GM23338 (cell line): Measurements from ENCODE around the gene EPB41L4A. TPM values are rescaled to one million over a fixed set of nuclear protein-coding genes. Genes with fewer than 3 reads are reported as not detected.

Experiments used
- ATAC-seq: fragments of 200-7000 bp; cut with Tn5 transposase; 3 replicates; pipeline ENCODE4 v1.9.1; 2020
- DNase-seq: peaks from one replicate; pipeline ENCODE4 v3.0.0-alpha.2; 2015; ENCODE audit warnings: low spot score
- H2AFZ ChIP-seq: fragments of 200-600 bp; sonication (generic); 2 replicates; pipeline ENCODE4 v1.8.0; 2016; ENCODE audit warnings: antibody characterized with exemption, mild to moderate bottlenecking, moderate library complexity
- H3F3A ChIP-seq: fragments of 200-600 bp; sonication (generic); replicated peaks from 2 replicates; pipeline ENCODE4 v1.8.0; 2017; ENCODE audit warnings: antibody characterized with exemption, mixed run types, low read depth
- H3K27ac ChIP-seq: fragments of 200-600 bp; sonication (generic); 2 replicates; pipeline ENCODE4 v1.6.1; 2016; ENCODE audit warnings: low read depth
- H3K27me3 ChIP-seq: fragments of 200-600 bp; sonication (generic); 2 replicates; pipeline ENCODE4 v1.8.0; 2016; ENCODE audit warnings: mild to moderate bottlenecking, mixed run types, moderate library complexity; ENCODE audit not compliant: insufficient read depth
- H3K36me3 ChIP-seq: fragments of 200-600 bp; sonication (generic); 2 replicates; pipeline ENCODE4 v1.8.0; 2016; ENCODE audit warnings: mild to moderate bottlenecking; ENCODE audit not compliant: insufficient read depth
- H3K4me1 ChIP-seq: fragments of 200-600 bp; sonication (generic); 2 replicates; pipeline ENCODE4 v1.8.0; 2016; ENCODE audit warnings: mild to moderate bottlenecking, moderate library complexity; ENCODE audit not compliant: insufficient read depth
- H3K4me2 ChIP-seq: fragments of 200-600 bp; sonication (generic); 2 replicates; pipeline ENCODE4 v1.7.1; 2017; ENCODE audit warnings: mixed run types
- H3K4me3 ChIP-seq: fragments of 200-600 bp; sonication (generic); 2 replicates; pipeline ENCODE4 v1.6.1; 2016; ENCODE audit warnings: mixed run types
- H3K79me2 ChIP-seq: fragments of 200-600 bp; sonication (generic); replicated peaks from 2 replicates; pipeline ENCODE4 v1.8.0; 2017; ENCODE audit warnings: mild to moderate bottlenecking; ENCODE audit not compliant: insufficient read depth
- H3K9me2 ChIP-seq: fragments of 200-600 bp; sonication (generic); 2 replicates; pipeline ENCODE4 v1.8.0; 2017; ENCODE audit not compliant: insufficient read depth
- H4K20me1 ChIP-seq: fragments of 200-600 bp; sonication (generic); replicated peaks from 2 replicates; pipeline ENCODE4 v1.8.0; 2017; ENCODE audit warnings: mild to moderate bottlenecking; ENCODE audit not compliant: insufficient read depth
- H3K27ac Mint-ChIP-seq: 2 replicates; pipeline ENCODE4 v1.8.0; 2020; ENCODE audit warnings: inconsistent platforms, mild to moderate bottlenecking, moderate library complexity, mixed read lengths
- H3K27me3 Mint-ChIP-seq: 3 replicates; pipeline ENCODE4 v1.8.0; 2022; ENCODE audit warnings: low read depth, mild to moderate bottlenecking, moderate library complexity, mixed read lengths, inconsistent platforms; ENCODE audit not compliant: insufficient read depth, poor library complexity
- H3K36me3 Mint-ChIP-seq: 3 replicates; pipeline ENCODE4 v1.8.0; 2021; ENCODE audit warnings: low read depth, mild to moderate bottlenecking, inconsistent platforms, moderate library complexity, mixed read lengths
- H3K4me1 Mint-ChIP-seq: 3 replicates; pipeline ENCODE4 v1.8.0; 2020; ENCODE audit warnings: mild to moderate bottlenecking, inconsistent platforms, mixed read lengths
- H3K4me3 Mint-ChIP-seq: 3 replicates; pipeline ENCODE4 v1.8.0; 2021; ENCODE audit warnings: moderate library complexity, mild to moderate bottlenecking, inconsistent platforms, mixed read lengths
- H3K9me3 Mint-ChIP-seq: 3 replicates; pipeline ENCODE4 v1.8.0; 2020; ENCODE audit warnings: moderate library complexity, mild to moderate bottlenecking, inconsistent platforms, mixed read lengths
- CREB1 ChIP-seq: fragments of 250-450 bp; sonication (Bioruptor Pico); IDR thresholded peaks from 2 replicates; pipeline ENCODE4 v1.5.0; 2020; ENCODE audit warnings: low read depth, mild to moderate bottlenecking, moderate library complexity
- EZH2 ChIP-seq: fragments of 200-600 bp; sonication (generic); IDR thresholded peaks from one replicate; pipeline ENCODE4 v1.8.0; 2017; ENCODE audit warnings: antibody characterized with exemption, mild to moderate bottlenecking, low read depth; ENCODE audit not compliant: unreplicated experiment
- EZH2phosphoT487 ChIP-seq: fragments of 200-600 bp; sonication (generic); IDR thresholded peaks from one replicate; pipeline ENCODE4 v1.8.1; 2018; ENCODE audit warnings: antibody characterized with exemption; ENCODE audit not compliant: unreplicated experiment
- JUNB ChIP-seq: IDR thresholded peaks from one replicate; pipeline ENCODE4 v1.6.1; 2016; ENCODE audit warnings: antibody characterized with exemption; ENCODE audit not compliant: unreplicated experiment
- NANOG ChIP-seq: IDR thresholded peaks from 2 replicates; pipeline ENCODE4 v1.6.1; 2016; ENCODE audit warnings: antibody characterized with exemption, borderline replicate concordance
- POLR2AphosphoS5 ChIP-seq: IDR thresholded peaks from 2 replicates; pipeline ENCODE4 v1.6.1; 2016; ENCODE audit warnings: antibody characterized with exemption, low read depth
- STAT1 ChIP-seq: IDR thresholded peaks from one replicate; pipeline ENCODE4 v1.6.1; 2016; ENCODE audit warnings: antibody characterized with exemption; ENCODE audit not compliant: unreplicated experiment
- ZNF114 ChIP-seq: fragments of 250-450 bp; sonication (Bioruptor Pico); IDR thresholded peaks from 2 replicates; pipeline ENCODE4 v1.5.0; 2020; ENCODE audit warnings: mild to moderate bottlenecking, moderate library complexity
- ZNF331 ChIP-seq: fragments of 250-450 bp; sonication (Bioruptor Pico); IDR thresholded peaks from 2 replicates; pipeline ENCODE4 v1.5.0; 2020; ENCODE audit warnings: low read depth, mild to moderate bottlenecking, moderate library complexity
- polyA plus RNA-seq: library from polyadenylated mRNA; unstranded; fragments of >200 nt; fragmentation: Nextera tagmentation; extraction: Ambion mirVana; gene quantifications from 2 replicates; pipeline ENCODE4 v1.2.1, GENCODE V29; 2016
- total RNA-seq: library from RNA; depleted of rRNA; stranded (reverse); fragments of >200 nt; shearing (Covaris generic); gene quantifications from 2 replicates; pipeline ENCODE4 v1.2.3, GENCODE V29; 2014
- TF ChIP-seq, protein P1 (sequence below): IDR thresholded peaks from 2 replicates; pipeline ENCODE4 v1.6.1; 2016; ENCODE audit warnings: antibody characterized with exemption
- TF ChIP-seq, protein P2 (sequence below), 2 experiments: fragments of 200-600 bp in 1 of 2; sonication (generic) in 1 of 2; conservative IDR thresholded peaks; 2 replicates each; pipeline versions ENCODE4 v1.5.1 to v1.6.1; 2016 to 2017; ENCODE audit warnings: antibody characterized with exemption in 2 of 2, low read depth in 2 of 2, mild to moderate bottlenecking in 2 of 2, moderate library complexity in 1 of 2
- TF ChIP-seq, protein P3 (sequence below): fragments of 250-450 bp; sonication (Bioruptor Pico); IDR thresholded peaks from 2 replicates; pipeline ENCODE4 v1.5.0; 2020; ENCODE audit warnings: mild to moderate bottlenecking, moderate library complexity
- TF ChIP-seq, protein P4 (sequence below): IDR thresholded peaks from one replicate; pipeline ENCODE4 v1.6.1; 2018; ENCODE audit warnings: antibody characterized with exemption; ENCODE audit not compliant: unreplicated experiment

EPB41L4A gene
- total and polyA plus RNA-seq, 2 experiments from 2014 or later: 5.7 to 6.0 TPM

DNA sequence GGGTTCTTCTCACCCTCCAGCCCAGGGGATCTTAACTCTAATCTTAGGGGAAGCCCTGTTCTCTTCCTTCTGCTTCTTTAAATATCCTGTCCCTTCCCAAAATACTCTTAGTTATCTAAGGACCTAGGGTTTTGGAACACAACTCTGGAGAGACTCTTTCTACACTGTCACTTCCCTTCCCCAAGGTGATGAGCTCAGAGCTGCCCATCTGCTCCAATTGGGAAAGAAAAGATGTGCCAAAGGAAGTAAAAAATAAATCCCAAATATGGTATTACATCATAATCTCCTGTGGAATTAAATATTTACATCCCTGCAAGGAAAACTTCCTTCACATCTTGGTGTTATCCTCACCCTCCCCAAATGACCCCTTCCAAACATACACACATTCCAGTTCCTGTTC lies 291.2 kb downstream of the EPB41L4A start:
- no peaks in the 10 kb centered on the region for H3F3A ChIP-seq
- H4K20me1 ChIP-seq: no peaks in the 10 kb centered on the region
- H3K9me2 ChIP-seq: peaks cover 4% of the 10 kb centered on the region; the same call in 1 of the 2 replicates
- no peak for TF ChIP-seq ZNF114 (CRISPR knock-in tag)
- no peak for TF ChIP-seq EZH2
- TF ChIP-seq STAT1: no peak
- TF ChIP-seq, protein P1, sequence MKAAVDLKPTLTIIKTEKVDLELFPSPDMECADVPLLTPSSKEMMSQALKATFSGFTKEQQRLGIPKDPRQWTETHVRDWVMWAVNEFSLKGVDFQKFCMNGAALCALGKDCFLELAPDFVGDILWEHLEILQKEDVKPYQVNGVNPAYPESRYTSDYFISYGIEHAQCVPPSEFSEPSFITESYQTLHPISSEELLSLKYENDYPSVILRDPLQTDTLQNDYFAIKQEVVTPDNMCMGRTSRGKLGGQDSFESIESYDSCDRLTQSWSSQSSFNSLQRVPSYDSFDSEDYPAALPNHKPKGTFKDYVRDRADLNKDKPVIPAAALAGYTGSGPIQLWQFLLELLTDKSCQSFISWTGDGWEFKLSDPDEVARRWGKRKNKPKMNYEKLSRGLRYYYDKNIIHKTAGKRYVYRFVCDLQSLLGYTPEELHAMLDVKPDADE: no peak
- no peak for TF ChIP-seq EZH2phosphoT487
- no peak for TF ChIP-seq POLR2AphosphoS5
- TF ChIP-seq JUNB: no peak
- no peak for TF ChIP-seq CREB1 (CRISPR knock-in tag)
- TF ChIP-seq, protein P2, sequence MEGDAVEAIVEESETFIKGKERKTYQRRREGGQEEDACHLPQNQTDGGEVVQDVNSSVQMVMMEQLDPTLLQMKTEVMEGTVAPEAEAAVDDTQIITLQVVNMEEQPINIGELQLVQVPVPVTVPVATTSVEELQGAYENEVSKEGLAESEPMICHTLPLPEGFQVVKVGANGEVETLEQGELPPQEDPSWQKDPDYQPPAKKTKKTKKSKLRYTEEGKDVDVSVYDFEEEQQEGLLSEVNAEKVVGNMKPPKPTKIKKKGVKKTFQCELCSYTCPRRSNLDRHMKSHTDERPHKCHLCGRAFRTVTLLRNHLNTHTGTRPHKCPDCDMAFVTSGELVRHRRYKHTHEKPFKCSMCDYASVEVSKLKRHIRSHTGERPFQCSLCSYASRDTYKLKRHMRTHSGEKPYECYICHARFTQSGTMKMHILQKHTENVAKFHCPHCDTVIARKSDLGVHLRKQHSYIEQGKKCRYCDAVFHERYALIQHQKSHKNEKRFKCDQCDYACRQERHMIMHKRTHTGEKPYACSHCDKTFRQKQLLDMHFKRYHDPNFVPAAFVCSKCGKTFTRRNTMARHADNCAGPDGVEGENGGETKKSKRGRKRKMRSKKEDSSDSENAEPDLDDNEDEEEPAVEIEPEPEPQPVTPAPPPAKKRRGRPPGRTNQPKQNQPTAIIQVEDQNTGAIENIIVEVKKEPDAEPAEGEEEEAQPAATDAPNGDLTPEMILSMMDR (conservative IDR thresholded peaks at IDR 0.05; ENCODE audit: low read depth in 2 of 2): no peak
- no peak for TF ChIP-seq NANOG
- TF ChIP-seq, protein P3, sequence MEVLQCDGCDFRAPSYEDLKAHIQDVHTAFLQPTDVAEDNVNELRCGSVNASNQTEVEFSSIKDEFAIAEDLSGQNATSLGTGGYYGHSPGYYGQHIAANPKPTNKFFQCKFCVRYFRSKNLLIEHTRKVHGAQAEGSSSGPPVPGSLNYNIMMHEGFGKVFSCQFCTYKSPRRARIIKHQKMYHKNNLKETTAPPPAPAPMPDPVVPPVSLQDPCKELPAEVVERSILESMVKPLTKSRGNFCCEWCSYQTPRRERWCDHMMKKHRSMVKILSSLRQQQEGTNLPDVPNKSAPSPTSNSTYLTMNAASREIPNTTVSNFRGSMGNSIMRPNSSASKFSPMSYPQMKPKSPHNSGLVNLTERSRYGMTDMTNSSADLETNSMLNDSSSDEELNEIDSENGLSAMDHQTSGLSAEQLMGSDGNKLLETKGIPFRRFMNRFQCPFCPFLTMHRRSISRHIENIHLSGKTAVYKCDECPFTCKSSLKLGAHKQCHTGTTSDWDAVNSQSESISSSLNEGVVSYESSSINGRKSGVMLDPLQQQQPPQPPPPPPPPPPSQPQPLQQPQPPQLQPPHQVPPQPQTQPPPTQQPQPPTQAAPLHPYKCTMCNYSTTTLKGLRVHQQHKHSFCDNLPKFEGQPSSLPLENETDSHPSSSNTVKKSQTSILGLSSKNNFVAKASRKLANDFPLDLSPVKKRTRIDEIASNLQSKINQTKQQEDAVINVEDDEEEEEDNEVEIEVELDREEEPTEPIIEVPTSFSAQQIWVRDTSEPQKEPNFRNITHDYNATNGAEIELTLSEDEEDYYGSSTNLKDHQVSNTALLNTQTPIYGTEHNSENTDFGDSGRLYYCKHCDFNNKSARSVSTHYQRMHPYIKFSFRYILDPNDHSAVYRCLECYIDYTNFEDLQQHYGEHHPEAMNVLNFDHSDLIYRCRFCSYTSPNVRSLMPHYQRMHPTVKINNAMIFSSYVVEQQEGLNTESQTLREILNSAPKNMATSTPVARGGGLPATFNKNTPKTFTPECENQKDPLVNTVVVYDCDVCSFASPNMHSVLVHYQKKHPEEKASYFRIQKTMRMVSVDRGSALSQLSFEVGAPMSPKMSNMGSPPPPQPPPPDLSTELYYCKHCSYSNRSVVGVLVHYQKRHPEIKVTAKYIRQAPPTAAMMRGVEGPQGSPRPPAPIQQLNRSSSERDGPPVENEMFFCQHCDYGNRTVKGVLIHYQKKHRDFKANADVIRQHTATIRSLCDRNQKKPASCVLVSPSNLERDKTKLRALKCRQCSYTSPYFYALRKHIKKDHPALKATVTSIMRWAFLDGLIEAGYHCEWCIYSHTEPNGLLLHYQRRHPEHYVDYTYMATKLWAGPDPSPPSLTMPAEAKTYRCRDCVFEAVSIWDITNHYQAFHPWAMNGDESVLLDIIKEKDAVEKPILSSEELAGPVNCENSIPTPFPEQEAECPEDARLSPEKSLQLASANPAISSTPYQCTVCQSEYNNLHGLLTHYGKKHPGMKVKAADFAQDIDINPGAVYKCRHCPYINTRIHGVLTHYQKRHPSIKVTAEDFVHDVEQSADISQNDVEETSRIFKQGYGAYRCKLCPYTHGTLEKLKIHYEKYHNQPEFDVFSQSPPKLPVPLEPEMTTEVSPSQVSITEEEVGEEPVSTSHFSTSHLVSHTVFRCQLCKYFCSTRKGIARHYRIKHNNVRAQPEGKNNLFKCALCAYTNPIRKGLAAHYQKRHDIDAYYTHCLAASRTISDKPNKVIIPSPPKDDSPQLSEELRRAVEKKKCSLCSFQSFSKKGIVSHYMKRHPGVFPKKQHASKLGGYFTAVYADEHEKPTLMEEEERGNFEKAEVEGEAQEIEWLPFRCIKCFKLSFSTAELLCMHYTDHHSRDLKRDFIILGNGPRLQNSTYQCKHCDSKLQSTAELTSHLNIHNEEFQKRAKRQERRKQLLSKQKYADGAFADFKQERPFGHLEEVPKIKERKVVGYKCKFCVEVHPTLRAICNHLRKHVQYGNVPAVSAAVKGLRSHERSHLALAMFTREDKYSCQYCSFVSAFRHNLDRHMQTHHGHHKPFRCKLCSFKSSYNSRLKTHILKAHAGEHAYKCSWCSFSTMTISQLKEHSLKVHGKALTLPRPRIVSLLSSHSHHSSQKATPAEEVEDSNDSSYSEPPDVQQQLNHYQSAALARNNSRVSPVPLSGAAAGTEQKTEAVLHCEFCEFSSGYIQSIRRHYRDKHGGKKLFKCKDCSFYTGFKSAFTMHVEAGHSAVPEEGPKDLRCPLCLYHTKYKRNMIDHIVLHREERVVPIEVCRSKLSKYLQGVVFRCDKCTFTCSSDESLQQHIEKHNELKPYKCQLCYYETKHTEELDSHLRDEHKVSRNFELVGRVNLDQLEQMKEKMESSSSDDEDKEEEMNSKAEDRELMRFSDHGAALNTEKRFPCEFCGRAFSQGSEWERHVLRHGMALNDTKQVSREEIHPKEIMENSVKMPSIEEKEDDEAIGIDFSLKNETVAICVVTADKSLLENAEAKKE: no peak
- no peak for TF ChIP-seq ZNF331 (CRISPR knock-in tag)
- TF ChIP-seq, protein P4, sequence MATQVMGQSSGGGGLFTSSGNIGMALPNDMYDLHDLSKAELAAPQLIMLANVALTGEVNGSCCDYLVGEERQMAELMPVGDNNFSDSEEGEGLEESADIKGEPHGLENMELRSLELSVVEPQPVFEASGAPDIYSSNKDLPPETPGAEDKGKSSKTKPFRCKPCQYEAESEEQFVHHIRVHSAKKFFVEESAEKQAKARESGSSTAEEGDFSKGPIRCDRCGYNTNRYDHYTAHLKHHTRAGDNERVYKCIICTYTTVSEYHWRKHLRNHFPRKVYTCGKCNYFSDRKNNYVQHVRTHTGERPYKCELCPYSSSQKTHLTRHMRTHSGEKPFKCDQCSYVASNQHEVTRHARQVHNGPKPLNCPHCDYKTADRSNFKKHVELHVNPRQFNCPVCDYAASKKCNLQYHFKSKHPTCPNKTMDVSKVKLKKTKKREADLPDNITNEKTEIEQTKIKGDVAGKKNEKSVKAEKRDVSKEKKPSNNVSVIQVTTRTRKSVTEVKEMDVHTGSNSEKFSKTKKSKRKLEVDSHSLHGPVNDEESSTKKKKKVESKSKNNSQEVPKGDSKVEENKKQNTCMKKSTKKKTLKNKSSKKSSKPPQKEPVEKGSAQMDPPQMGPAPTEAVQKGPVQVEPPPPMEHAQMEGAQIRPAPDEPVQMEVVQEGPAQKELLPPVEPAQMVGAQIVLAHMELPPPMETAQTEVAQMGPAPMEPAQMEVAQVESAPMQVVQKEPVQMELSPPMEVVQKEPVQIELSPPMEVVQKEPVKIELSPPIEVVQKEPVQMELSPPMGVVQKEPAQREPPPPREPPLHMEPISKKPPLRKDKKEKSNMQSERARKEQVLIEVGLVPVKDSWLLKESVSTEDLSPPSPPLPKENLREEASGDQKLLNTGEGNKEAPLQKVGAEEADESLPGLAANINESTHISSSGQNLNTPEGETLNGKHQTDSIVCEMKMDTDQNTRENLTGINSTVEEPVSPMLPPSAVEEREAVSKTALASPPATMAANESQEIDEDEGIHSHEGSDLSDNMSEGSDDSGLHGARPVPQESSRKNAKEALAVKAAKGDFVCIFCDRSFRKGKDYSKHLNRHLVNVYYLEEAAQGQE: no peak
- H2AFZ ChIP-seq: no peak overlapping the region
- Mint-ChIP-seq H3K4me3 (no peak overlapping the region), H3K4me1 (no peaks in the 10 kb centered on the region; the same call in 2 of the 3 replicates), H3K9me3 (peaks cover 6% of the 10 kb centered on the region; the same call in 1 of the 3 replicates), H3K36me3 (no peaks in the 10 kb centered on the region), H3K27me3 (peaks cover 3% of the 10 kb centered on the region), H3K27ac (no peak overlapping the region)
- no peak overlapping the region for H3K4me2 ChIP-seq
- no peaks in the 10 kb centered on the region for H3K27me3 ChIP-seq
- ATAC-seq (no peak), DNase-seq (no peak)
- H3K36me3 ChIP-seq: no peaks in the 10 kb centered on the region
- no peak overlapping the region for H3K27ac ChIP-seq
- H3K4me3 ChIP-seq: no peak overlapping the region
- H3K79me2 ChIP-seq: no peaks in the 10 kb centered on the region
- no peaks in the 10 kb centered on the region for H3K4me1 ChIP-seq
